ENCODE results near the gene SLC16A2. TPM values are rescaled to one million over a fixed set of nuclear protein-coding genes. Genes with fewer than 3 reads are reported as not detected.

Gene SLC16A2
- polyA plus RNA-seq, 1 of the 3 experiments (the other 2 are of a cell fraction): 10.9 TPM

DNA sequence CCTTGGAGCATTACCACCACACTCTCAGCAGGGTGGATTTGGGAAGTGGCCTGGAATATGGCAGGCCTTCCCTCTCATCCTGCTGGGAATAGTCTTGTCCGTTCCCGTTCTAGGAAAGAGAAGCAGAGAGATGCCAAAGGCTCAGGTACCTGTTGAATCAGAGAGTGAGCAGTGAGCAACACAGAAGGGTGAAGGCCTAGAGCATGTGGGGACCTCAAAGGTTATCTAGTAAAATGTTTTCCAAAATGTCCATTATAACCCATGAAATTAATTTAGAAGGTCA lies 30.8 kb downstream of the SLC16A2 start:
- WGBS (ENCODE audit: low lambda C conversion rate): 43% methylated on average over 2 of the region's 2 CpGs
- DNase-seq: no peak
- peaks cover 3 to 5% of the 10 kb centered on the region in 2 experiments; a peak in 2 of 4 replicates for H3K4me1 ChIP-seq (ENCODE audit: control insufficient read depth in 1 of 2, insufficient read depth in 2 of 2, low read depth in 1 of 2, low read length in 1 of 2)
- no peaks in the 10 kb centered on the region for H3K79me2 ChIP-seq (ENCODE audit: insufficient read depth)
- ChIA-PET CTCF (no interaction called here), POLR2A (no interaction called here)
- no peak overlapping the region for H3K4me3 ChIP-seq (ENCODE audit: low read depth in 2 of 2, low read length in 1 of 2)
- no peaks in the 10 kb centered on the region for H3K36me3 ChIP-seq (replicated peaks in 1 of 2; ENCODE audit: control insufficient read depth in 1 of 2, insufficient read depth in 2 of 2, low read length in 1 of 2)
- H3K9me3 ChIP-seq: no peaks in the 10 kb centered on the region
- no peak overlapping the region for H3K27ac ChIP-seq (ENCODE audit: low read depth in 2 of 2, low read length in 1 of 2)
- peaks cover 10% of the 10 kb centered on the region for H3F3A ChIP-seq (replicated peaks; ENCODE audit: insufficient read depth)
- no peak overlapping the region; the same call in 1 of the 2 replicates for H3K4me2 ChIP-seq
- no peak overlapping the region for H2AFZ ChIP-seq (ENCODE audit: low read depth)
- no peak overlapping the region for H3K9ac ChIP-seq
- H4K20me1 ChIP-seq (ENCODE audit: insufficient read depth): no peaks in the 10 kb centered on the region
- H3K9me2 ChIP-seq: no peaks in the 10 kb centered on the region
- H3K27me3 ChIP-seq (ENCODE audit: insufficient read depth): no peaks in the 10 kb centered on the region
- TF ChIP-seq FOSL2 (IDR thresholded peaks at IDR 0.05; ENCODE audit: borderline replicate concordance, low read depth) (no peak), RXRA (IDR thresholded peaks at IDR 0.05; ENCODE audit: borderline replicate concordance, low read depth) (no peak), NRF1 (IDR thresholded peaks at IDR 0.05; ENCODE audit: low read depth, low read length) (no peak), RCOR1 (IDR thresholded peaks at IDR 0.05; ENCODE audit: low read length) (no peak), RAD21 (IDR thresholded peaks at IDR 0.05; ENCODE audit: low read length) (no peak), TEAD4 (IDR thresholded peaks at IDR 0.05; ENCODE audit: borderline replicate concordance, insufficient read depth) (no peak), TCF12 (IDR thresholded peaks at IDR 0.05) (no peak), FOXM1 (IDR thresholded peaks at IDR 0.05; ENCODE audit: low read depth) (no peak), FOXJ3 (CRISPR knock-in tag; IDR thresholded peaks at IDR 0.05) (no peak), EP300 (IDR thresholded peaks at IDR 0.05; ENCODE audit: borderline replicate concordance in 1 of 2, low read depth in 1 of 2, low read length in 1 of 2) (no peak), ELF1 (IDR thresholded peaks at IDR 0.05) (no peak)
- TF ChIP-seq, protein P1, sequence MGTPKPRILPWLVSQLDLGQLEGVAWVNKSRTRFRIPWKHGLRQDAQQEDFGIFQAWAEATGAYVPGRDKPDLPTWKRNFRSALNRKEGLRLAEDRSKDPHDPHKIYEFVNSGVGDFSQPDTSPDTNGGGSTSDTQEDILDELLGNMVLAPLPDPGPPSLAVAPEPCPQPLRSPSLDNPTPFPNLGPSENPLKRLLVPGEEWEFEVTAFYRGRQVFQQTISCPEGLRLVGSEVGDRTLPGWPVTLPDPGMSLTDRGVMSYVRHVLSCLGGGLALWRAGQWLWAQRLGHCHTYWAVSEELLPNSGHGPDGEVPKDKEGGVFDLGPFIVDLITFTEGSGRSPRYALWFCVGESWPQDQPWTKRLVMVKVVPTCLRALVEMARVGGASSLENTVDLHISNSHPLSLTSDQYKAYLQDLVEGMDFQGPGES (IDR thresholded peaks at IDR 0.05; ENCODE audit: low read depth, low read length): no peak

DNA sequence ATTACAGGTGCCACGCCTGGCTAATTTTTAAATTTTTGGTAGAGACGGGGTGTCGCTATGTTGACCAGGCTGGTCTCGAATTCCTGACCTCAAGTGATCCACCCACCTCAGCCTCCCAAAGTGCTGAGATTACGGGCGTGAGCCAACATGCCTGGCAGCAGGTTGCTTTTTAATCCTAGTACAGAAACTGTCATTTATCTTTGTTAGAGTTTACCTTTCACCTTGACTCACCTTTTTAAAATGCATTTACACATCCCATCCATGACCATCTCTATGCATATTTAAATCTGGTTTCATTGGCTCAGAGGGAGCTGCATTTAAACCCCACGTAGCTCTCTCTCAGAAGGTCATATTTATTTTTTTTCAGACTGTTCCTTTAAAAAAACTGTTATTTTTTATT lies 31.9 kb downstream of the SLC16A2 start:
- Histone ChIP-seq H3K4me1 (ENCODE audit: control insufficient read depth in 1 of 2, insufficient read depth in 2 of 2, low read depth in 1 of 2, low read length in 1 of 2) (peaks cover 3 to 5% of the 10 kb centered on the region in 2 experiments; a peak in 2 of 4 replicates), H4K20me1 (ENCODE audit: insufficient read depth) (no peaks in the 10 kb centered on the region), H3K9me2 (no peaks in the 10 kb centered on the region), H3F3A (replicated peaks; ENCODE audit: insufficient read depth) (peaks cover 10% of the 10 kb centered on the region), H3K79me2 (ENCODE audit: insufficient read depth) (no peaks in the 10 kb centered on the region), H3K4me3 (ENCODE audit: low read depth in 2 of 2, low read length in 1 of 2) (no peak overlapping the region), H3K9ac (no peak overlapping the region), H2AFZ (ENCODE audit: low read depth) (no peak overlapping the region), H3K27me3 (ENCODE audit: insufficient read depth) (no peaks in the 10 kb centered on the region), H3K9me3 (no peaks in the 10 kb centered on the region), H3K36me3 (replicated peaks in 1 of 2; ENCODE audit: control insufficient read depth in 1 of 2, insufficient read depth in 2 of 2, low read length in 1 of 2) (no peaks in the 10 kb centered on the region), H3K27ac (ENCODE audit: low read depth in 2 of 2, low read length in 1 of 2) (no peak overlapping the region), H3K4me2 (no peak overlapping the region)
- no peak for TF ChIP-seq EP300 (IDR thresholded peaks at IDR 0.05; ENCODE audit: borderline replicate concordance in 1 of 2, low read depth in 1 of 2, low read length in 1 of 2)
- no peak for TF ChIP-seq POLR2AphosphoS5 (IDR thresholded peaks at IDR 0.05; ENCODE audit: low read depth, low read length)
- TF ChIP-seq FOXM1 (IDR thresholded peaks at IDR 0.05; ENCODE audit: low read depth): no peak
- TF ChIP-seq TAF1 (IDR thresholded peaks at IDR 0.05; ENCODE audit: borderline replicate concordance, low read depth, low read length): no peak
- TF ChIP-seq, protein P2, sequence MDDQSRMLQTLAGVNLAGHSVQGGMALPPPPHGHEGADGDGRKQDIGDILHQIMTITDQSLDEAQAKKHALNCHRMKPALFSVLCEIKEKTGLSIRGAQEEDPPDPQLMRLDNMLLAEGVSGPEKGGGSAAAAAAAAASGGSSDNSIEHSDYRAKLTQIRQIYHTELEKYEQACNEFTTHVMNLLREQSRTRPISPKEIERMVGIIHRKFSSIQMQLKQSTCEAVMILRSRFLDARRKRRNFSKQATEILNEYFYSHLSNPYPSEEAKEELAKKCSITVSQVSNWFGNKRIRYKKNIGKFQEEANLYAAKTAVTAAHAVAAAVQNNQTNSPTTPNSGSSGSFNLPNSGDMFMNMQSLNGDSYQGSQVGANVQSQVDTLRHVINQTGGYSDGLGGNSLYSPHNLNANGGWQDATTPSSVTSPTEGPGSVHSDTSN (IDR thresholded peaks at IDR 0.05): no peak
- no peak for TF ChIP-seq FOXJ3 (CRISPR knock-in tag; IDR thresholded peaks at IDR 0.05)
- TF ChIP-seq NFIC (IDR thresholded peaks at IDR 0.05; ENCODE audit: borderline replicate concordance): no peak
- no peak for TF ChIP-seq MEF2A (IDR thresholded peaks at IDR 0.05; ENCODE audit: borderline replicate concordance, low read depth)
- no peak for TF ChIP-seq GABPA (IDR thresholded peaks at IDR 0.05; ENCODE audit: low read depth)
- TF ChIP-seq, protein P3, sequence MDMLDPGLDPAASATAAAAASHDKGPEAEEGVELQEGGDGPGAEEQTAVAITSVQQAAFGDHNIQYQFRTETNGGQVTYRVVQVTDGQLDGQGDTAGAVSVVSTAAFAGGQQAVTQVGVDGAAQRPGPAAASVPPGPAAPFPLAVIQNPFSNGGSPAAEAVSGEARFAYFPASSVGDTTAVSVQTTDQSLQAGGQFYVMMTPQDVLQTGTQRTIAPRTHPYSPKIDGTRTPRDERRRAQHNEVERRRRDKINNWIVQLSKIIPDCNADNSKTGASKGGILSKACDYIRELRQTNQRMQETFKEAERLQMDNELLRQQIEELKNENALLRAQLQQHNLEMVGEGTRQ (IDR thresholded peaks at IDR 0.05; ENCODE audit: borderline replicate concordance, low read depth, low read length): no peak
- TF ChIP-seq, protein P4, sequence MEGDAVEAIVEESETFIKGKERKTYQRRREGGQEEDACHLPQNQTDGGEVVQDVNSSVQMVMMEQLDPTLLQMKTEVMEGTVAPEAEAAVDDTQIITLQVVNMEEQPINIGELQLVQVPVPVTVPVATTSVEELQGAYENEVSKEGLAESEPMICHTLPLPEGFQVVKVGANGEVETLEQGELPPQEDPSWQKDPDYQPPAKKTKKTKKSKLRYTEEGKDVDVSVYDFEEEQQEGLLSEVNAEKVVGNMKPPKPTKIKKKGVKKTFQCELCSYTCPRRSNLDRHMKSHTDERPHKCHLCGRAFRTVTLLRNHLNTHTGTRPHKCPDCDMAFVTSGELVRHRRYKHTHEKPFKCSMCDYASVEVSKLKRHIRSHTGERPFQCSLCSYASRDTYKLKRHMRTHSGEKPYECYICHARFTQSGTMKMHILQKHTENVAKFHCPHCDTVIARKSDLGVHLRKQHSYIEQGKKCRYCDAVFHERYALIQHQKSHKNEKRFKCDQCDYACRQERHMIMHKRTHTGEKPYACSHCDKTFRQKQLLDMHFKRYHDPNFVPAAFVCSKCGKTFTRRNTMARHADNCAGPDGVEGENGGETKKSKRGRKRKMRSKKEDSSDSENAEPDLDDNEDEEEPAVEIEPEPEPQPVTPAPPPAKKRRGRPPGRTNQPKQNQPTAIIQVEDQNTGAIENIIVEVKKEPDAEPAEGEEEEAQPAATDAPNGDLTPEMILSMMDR (IDR thresholded peaks at IDR 0.05): no peak
- TF ChIP-seq NRF1 (IDR thresholded peaks at IDR 0.05; ENCODE audit: low read depth, low read length): no peak
- TF ChIP-seq, protein P5, sequence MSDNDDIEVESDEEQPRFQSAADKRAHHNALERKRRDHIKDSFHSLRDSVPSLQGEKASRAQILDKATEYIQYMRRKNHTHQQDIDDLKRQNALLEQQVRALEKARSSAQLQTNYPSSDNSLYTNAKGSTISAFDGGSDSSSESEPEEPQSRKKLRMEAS (IDR thresholded peaks at IDR 0.05; ENCODE audit: low read depth): no peak
- no peak for TF ChIP-seq EZH2phosphoT487 (IDR thresholded peaks at IDR 0.05; ENCODE audit: borderline replicate concordance, low read depth)
- TF ChIP-seq, protein P1 (IDR thresholded peaks at IDR 0.05; ENCODE audit: low read depth, low read length): no peak
- TF ChIP-seq TEAD4 (IDR thresholded peaks at IDR 0.05; ENCODE audit: borderline replicate concordance, insufficient read depth): no peak
- no peak for DNase-seq
- POLR2A ChIA-PET: no interaction called here
- WGBS (ENCODE audit: low lambda C conversion rate): 50% methylated on average over 7 of the region's 7 CpGs
- CTCF ChIA-PET: no interaction called here
